Measurements from ENCODE around the gene ZFYVE1.
A peak's percentile ranks its signal among the peaks of the same experiment; 100 is the strongest.
"Not testable (repeated sequence)": the region's sequence is repeated elsewhere in the genome, so short reads cannot be mapped to it uniquely, and the experiment has no call there.

The ZFYVE1 gene, protein sequence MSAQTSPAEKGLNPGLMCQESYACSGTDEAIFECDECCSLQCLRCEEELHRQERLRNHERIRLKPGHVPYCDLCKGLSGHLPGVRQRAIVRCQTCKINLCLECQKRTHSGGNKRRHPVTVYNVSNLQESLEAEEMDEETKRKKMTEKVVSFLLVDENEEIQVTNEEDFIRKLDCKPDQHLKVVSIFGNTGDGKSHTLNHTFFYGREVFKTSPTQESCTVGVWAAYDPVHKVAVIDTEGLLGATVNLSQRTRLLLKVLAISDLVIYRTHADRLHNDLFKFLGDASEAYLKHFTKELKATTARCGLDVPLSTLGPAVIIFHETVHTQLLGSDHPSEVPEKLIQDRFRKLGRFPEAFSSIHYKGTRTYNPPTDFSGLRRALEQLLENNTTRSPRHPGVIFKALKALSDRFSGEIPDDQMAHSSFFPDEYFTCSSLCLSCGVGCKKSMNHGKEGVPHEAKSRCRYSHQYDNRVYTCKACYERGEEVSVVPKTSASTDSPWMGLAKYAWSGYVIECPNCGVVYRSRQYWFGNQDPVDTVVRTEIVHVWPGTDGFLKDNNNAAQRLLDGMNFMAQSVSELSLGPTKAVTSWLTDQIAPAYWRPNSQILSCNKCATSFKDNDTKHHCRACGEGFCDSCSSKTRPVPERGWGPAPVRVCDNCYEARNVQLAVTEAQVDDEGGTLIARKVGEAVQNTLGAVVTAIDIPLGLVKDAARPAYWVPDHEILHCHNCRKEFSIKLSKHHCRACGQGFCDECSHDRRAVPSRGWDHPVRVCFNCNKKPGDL

GRCh38 chr14:73026845-73027542 lies at the start of gene ZFYVE1:
Gene ZFYVE1 (minus strand): TSS chr14:73027106. CDS start chr14:73024508, 2,598 bp downstream.
- H3K36me3 Mint-ChIP-seq, result peaks cover 14% of the 10 kb centered on the region
- H3K4me1 Mint-ChIP-seq, result peaks cover 34% of the 10 kb centered on the region
- no peaks in the 10 kb centered on the region for H3K9me3 Mint-ChIP-seq
- H3K27me3 Mint-ChIP-seq, result no peaks in the 10 kb centered on the region
- peak within 1 kb of the TSS; percentile 100 for H3K4me3 Mint-ChIP-seq
- peak within 1 kb of the TSS; percentile 87 for H3K27ac Mint-ChIP-seq
- ATAC-seq (ENCODE audit: low read depth), result peak; percentile 96
- DNase-seq (ENCODE audit: low spot score in 2 of 2), result peak; percentile 66 to 67

DNA sequence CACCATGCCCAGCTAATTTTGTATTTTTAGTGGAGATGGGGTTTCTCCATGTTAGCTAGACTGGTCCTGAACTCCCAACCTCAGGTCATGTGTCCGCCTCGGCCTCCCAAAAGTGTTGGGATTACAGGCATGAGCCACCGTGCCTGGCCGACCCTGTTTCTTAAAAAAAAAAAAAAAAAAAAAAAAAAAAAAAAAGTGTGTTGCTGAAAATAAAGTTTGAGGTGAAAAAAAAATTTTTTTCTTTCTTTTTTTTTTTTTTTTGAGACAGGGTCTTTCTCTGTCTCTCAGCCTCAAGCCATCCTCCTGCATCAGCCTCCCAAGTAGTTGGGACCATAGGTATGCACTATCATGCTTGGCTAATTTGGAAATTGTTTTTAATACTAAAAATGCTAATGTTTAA lies 42.7 kb upstream of the ZFYVE1 start:
- ATAC-seq (ENCODE audit: low read depth), result no peak
- peaks cover 14% of the 10 kb centered on the region for H3K36me3 Mint-ChIP-seq
- no peaks in the 10 kb centered on the region for H3K27me3 Mint-ChIP-seq
- DNase-seq (ENCODE audit: low spot score in 2 of 2), result no peak
- no peak overlapping the region for H3K4me3 Mint-ChIP-seq
- no peak overlapping the region for H3K27ac Mint-ChIP-seq
- H3K4me1 Mint-ChIP-seq, result peaks cover 5% of the 10 kb centered on the region
- H3K9me3 Mint-ChIP-seq, result no peaks in the 10 kb centered on the region

GRCh38 chr14:73058922-73059673 lies 32.2 kb upstream of the ZFYVE1 start:
- ATAC-seq (ENCODE audit: low read depth) (no peak), DNase-seq (ENCODE audit: low spot score in 2 of 2) (no peak)

GRCh38 chr14:73058224-73058921 lies 31.5 kb upstream of the ZFYVE1 start, which contains the start of gene RBM25:
Gene RBM25 (plus strand): TSS chr14:73058534. CDS start chr14:73071642, 13,108 bp downstream.
- H3K36me3 Mint-ChIP-seq, result peaks cover 4% of the 10 kb centered on the region
- no peaks in the 10 kb centered on the region for H3K9me3 Mint-ChIP-seq
- ATAC-seq (ENCODE audit: low read depth) (peak; percentile 92), DNase-seq (ENCODE audit: low spot score in 2 of 2) (peak; percentile 93 to 95)
- H3K4me1 Mint-ChIP-seq, result peaks cover 15% of the 10 kb centered on the region
- no peak within 1 kb of the TSS for H3K4me3 Mint-ChIP-seq
- no peak within 1 kb of the TSS for H3K27ac Mint-ChIP-seq
- no peaks in the 10 kb centered on the region for H3K27me3 Mint-ChIP-seq

More at GRCh38 chr14:73058922-73059673, 32.2 kb upstream of the ZFYVE1 start:
- peaks cover 9% of the 10 kb centered on the region for H3K36me3 Mint-ChIP-seq
- H3K27me3 Mint-ChIP-seq, result no peaks in the 10 kb centered on the region
- H3K4me1 Mint-ChIP-seq, result peaks cover 21% of the 10 kb centered on the region
- no peaks in the 10 kb centered on the region for H3K9me3 Mint-ChIP-seq
- H3K4me3 Mint-ChIP-seq, result no peak overlapping the region
- no peak overlapping the region for H3K27ac Mint-ChIP-seq

DNA sequence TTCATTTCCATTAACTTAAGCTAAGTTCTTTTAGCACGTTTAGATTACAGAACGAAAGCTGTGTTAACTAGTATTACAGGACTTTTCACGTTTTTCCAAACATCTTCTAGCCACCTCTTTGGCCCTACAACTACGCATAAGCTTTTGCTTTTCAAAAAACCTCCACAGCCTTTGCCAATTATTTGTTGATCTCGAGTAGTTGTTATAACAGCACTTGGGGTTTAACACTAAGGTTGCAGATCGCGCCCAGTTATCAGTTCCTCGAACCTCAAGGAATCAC lies 31.0 kb upstream of the ZFYVE1 start:
- DNase-seq (ENCODE audit: low spot score in 2 of 2) (no peak), ATAC-seq (ENCODE audit: low read depth) (no peak)
- H3K4me1 Mint-ChIP-seq, result peaks cover 15% of the 10 kb centered on the region
- peaks cover 4% of the 10 kb centered on the region for H3K36me3 Mint-ChIP-seq
- H3K27ac Mint-ChIP-seq, result no peak overlapping the region
- no peak overlapping the region for H3K4me3 Mint-ChIP-seq
- H3K27me3 Mint-ChIP-seq, result no peaks in the 10 kb centered on the region
- H3K9me3 Mint-ChIP-seq, result no peaks in the 10 kb centered on the region

DNA sequence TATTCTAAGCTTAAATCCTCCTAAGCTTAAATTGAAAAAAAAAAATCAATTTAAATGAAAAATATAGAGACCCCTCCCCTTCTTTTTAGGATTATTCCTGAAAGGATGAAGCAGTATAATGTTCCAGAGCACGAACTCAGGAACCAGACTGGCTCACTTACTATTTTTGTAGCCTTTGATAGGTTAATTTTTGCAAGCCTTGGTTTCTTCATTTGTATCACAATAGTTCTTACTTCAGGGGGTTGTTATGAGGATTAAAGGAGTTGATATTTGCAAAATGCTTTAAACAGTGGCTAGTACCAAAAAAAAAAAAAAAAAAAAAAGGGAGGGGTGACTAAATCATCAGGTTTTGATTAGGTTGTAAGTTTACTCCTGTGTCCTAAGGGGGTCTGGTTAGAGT lies 28.3 kb upstream of the ZFYVE1 start:
- Mint-ChIP-seq H3K36me3 (no peaks in the 10 kb centered on the region), H3K27me3 (no peaks in the 10 kb centered on the region), H3K27ac (no peak overlapping the region), H3K4me1 (peaks cover 8% of the 10 kb centered on the region), H3K9me3 (no peaks in the 10 kb centered on the region), H3K4me3 (no peak overlapping the region)
- ATAC-seq (ENCODE audit: low read depth) (no peak), DNase-seq (ENCODE audit: low spot score in 2 of 2) (no peak)

GRCh38 chr14:73049428-73049827 lies 22.5 kb upstream of the ZFYVE1 start:
- H3K4me1 Mint-ChIP-seq, result peaks cover 9% of the 10 kb centered on the region
- no peaks in the 10 kb centered on the region for H3K36me3 Mint-ChIP-seq
- no peaks in the 10 kb centered on the region for H3K9me3 Mint-ChIP-seq
- H3K27me3 Mint-ChIP-seq, result no peaks in the 10 kb centered on the region
- DNase-seq (ENCODE audit: low spot score in 2 of 2), result no peak
- no peak overlapping the region for H3K27ac Mint-ChIP-seq
- ATAC-seq (ENCODE audit: low read depth), result no peak
- no peak overlapping the region for H3K4me3 Mint-ChIP-seq

DNA sequence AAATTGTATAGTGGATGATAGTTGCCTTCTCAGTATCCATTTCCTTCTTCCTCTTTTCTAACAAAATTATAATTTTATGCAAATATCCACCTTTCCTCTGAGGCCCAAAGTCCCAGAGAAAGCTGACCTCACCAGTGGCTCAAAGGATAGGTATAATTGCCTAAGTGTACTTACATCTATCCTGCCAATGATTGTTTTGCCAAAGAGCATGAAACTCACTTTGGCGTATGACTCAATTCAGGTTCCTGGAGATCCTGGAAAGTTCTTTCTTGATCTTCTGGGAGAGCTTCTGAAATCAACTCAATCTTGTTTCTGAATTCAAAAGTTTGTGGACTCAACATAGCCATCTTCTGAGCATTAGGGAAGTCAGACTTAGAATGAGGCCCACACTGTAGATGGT lies 20.9 kb upstream of the ZFYVE1 start:
- DNase-seq (ENCODE audit: low spot score in 2 of 2) (no peak), ATAC-seq (ENCODE audit: low read depth) (peak; percentile 56)
- Mint-ChIP-seq H3K36me3 (no peaks in the 10 kb centered on the region), H3K27me3 (no peaks in the 10 kb centered on the region), H3K27ac (no peak overlapping the region), H3K4me3 (no peak overlapping the region), H3K4me1 (peaks cover 9% of the 10 kb centered on the region), H3K9me3 (no peaks in the 10 kb centered on the region)

DNA sequence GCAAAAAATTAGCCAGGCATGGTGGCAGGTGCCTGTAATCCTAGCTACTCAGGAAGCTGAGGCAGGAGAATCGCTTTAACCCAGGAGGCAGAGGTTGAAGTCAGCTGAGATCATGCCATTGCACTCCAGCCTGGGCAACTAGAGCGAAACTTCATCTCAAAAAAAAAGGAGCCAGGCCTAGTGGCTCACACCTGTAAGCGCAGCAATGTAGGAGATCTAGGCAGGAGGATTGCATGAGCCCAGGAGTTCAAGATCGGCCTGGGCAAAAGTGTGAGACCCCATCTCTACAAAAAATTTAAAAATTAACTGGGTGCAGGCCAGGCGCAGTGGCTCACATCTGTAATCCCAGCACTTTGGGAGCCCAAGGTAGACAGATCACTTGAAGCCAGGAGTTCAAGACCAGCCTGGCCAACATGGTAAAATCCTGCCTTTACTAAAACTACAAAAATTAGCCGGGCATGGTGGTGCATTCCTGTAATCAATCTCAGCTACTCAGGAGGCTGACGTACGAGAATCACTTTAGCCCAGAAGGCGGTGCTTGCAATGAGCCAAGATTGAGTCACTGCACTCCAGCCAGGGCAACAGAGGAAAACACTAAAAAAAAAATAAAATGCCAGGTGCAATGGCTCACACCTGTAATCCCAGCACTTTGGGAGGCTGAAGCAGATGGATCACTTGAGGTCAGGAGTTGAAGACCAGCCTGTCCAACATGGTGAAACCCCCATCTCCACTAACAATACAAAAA lies 10.0 kb upstream of the ZFYVE1 start:
- not testable (repeated sequence) for H3K36me3 Mint-ChIP-seq; H3K27me3 Mint-ChIP-seq; H3K9me3 Mint-ChIP-seq; DNase-seq (ENCODE audit: low spot score in 2 of 2); H3K4me3 Mint-ChIP-seq; H3K4me1 Mint-ChIP-seq; ATAC-seq (ENCODE audit: low read depth); H3K27ac Mint-ChIP-seq

GRCh38 chr14:73027984-73028383 lies 1.1 kb upstream of the ZFYVE1 start:
- ATAC-seq (ENCODE audit: low read depth), result no peak
- Mint-ChIP-seq H3K4me3 (peak overlapping the region; percentile 100), H3K36me3 (peaks cover 11% of the 10 kb centered on the region), H3K27me3 (no peaks in the 10 kb centered on the region), H3K27ac (no peak overlapping the region), H3K4me1 (peaks cover 27% of the 10 kb centered on the region), H3K9me3 (no peaks in the 10 kb centered on the region)
- DNase-seq (ENCODE audit: low spot score in 2 of 2), result no peak

GRCh38 chr14:73027546-73027945 lies 640 bp upstream of the ZFYVE1 start:
- Mint-ChIP-seq H3K9me3 (no peaks in the 10 kb centered on the region), H3K36me3 (peaks cover 14% of the 10 kb centered on the region), H3K27me3 (no peaks in the 10 kb centered on the region), H3K4me3 (peak overlapping the region; percentile 100), H3K27ac (peak overlapping the region; percentile 87), H3K4me1 (peaks cover 30% of the 10 kb centered on the region)
- ATAC-seq (ENCODE audit: low read depth) (no peak), DNase-seq (ENCODE audit: low spot score in 2 of 2) (no peak)

DNA sequence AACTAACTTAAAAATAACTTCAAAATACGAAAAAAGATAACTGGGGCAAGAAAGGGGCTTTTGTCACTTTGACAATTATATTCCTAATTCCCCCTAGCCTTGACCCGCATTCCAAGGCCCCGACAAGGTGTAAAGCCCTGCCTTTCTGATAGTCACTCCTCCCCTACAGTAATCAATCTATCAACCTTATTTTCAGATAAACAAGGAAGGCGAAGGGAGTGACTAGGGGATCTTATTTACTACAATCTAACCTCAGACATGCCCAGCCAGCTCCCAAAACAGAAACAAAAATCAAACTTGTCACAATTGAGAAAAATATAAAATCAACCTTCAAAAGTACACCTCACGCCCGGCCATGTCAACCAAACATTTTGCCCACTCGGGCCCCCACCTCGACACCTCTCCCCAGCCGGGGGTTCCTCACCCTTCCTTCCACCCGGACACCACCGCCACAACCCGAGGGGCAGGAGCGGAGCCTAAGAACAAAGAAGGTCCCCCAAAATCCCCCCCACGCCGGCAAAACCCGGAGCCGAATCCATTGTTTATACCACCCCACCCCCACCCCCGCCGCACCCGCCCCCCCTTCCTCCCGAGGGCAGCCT lies 562 bp downstream of the ZFYVE1 start:
- ATAC-seq (ENCODE audit: low read depth) (no peak), DNase-seq (ENCODE audit: low spot score in 2 of 2) (peak in 1 of 2 donors; percentile 10)
- Mint-ChIP-seq H3K27me3 (no peaks in the 10 kb centered on the region), H3K4me3 (peak overlapping the region; percentile 100), H3K9me3 (no peaks in the 10 kb centered on the region), H3K36me3 (peaks cover 16% of the 10 kb centered on the region), H3K27ac (peak overlapping the region; percentile 87), H3K4me1 (peaks cover 37% of the 10 kb centered on the region)
